NCI-H748 (cell line): ENCODE results near the gene SMG7.

Source experiments
- DNase-seq: peaks from one replicate; lab custom pipeline; 2025; ENCODE audit not compliant: unreplicated experiment; lab: John Stamatoyannopoulos, UW

Gene SMG7

DNA sequence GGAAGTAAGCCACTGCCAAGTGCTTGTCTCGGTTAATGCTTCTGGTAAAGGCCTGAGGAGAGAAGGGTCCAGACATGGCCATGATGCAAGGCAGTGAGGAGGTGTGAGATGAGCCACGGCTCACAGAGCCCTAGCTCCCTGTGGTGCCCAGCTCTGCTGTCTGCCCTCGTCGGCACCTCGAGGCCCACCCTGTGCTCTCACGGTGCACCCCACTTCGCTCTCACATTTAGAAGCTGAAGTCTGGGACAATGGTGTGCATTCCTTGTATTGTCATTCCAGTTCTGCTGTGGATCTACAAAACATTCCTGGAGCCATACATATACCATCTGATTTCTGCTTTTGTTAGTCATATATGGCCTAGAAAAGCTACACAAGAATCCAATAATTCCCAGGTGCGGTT, 114.6 kb downstream of the SMG7 start:
- DNase-seq = no peak

DNA sequence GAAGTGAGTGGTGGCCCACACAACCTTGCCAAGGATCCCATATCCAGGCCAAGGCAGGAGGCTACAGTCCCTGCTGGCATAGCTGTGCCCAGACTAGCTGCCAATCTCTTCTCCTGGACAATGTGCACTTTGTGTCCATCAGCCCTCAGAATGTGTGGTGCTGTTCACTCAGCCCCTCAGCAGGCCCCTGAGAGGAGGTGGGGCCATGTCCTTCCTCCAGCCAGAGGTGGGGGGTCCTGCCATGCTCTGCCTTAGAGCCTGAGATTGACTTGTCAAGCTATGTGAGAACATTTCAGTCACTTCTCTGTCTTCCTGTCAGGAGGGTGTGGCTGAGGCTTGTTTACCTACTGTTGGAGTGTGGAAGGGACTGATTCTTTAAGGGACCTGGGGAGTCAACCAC, 116.5 kb downstream of the SMG7 start:
- peak; percentile 3 for DNase-seq

DNA sequence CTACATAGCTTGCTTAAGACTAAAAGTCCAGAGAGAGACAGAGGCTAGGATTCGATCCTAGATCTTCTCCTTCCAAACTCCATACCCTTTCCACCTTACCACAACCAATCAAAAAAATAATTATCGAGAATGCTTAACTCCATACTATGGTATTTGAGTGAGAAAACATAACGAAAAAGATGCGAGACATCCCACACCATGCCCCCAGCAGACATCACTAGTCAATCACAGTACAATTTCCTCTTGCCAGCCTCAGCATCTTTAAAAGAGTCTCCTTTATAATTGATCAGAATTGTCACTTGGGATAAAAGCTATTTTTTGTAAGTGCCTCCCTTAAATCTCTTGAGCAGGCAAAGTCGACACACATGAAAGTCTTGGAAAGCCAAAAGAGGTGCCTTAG, 117.1 kb downstream of the SMG7 start:
- no peak for DNase-seq

DNA sequence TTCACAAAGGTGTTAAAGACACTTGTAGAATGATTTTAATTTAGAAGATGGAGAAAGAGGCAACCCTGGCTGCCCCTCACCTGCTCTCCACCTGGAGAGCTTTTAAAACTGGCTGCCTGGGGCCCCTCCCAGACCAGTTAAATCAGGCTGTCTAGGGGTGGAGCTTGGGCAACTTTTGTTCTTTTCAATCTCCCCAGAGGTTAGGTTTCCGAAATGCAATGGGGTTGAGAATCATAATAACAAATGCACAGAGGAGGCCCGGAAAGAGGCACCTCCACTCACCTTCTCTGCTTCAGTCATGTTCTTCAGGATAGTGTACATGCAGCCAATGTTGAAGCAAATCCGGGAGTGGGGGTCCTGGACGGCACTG, 117.6 kb downstream of the SMG7 start:
- DNase-seq = no peak

DNA sequence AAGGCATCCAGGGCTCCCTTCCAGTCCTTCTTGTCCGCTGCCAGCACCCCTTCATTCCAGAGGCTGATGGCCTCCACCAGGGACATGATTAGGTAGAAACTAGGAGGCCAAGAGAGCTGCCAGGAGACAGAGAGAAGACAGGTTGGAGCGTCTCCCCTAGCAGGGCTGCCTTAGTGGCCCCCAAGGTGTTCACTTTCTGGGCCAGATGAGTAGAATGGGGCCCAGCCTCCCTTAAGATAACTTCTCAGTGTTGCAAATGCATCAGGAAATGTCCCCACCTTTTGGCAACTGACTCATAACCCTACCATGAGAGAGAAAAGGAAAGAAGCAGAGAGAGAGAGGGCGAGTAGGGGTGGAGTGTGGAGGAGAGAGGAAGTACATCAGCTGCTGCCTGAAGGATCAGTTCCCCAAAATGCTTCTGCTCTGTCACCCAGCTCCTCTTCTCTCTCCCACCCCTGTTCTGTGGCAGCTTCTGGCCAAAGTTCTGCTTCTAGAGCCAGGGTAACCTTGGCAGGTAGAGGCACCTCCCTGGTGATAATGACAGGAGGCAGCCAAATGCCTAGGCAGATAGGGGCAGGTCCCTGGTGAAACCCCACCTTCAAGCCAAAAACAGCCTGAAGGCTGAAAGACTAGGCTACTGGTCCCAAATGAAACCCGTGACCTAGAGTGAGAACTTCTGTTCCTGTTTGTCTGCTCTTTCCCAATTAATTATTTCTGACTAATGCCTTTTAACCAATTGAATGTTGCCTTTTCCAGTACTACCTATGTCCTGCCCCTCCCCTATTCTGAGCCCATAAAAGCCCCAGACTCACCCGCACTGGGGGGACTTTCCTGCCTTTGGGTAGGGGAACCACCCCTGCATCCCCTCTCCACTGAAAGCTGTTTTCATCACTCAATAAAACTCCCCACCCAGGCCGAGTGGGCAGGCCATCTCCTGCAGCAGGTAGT, 118.2 kb downstream of the SMG7 start, which contains the start of gene NCF2:
NCF2 (minus strand) TSS at position 216 of the 948 bp plus-strand sequence; CDS start at position 86, 130 bp downstream.
- no peak for DNase-seq

DNA sequence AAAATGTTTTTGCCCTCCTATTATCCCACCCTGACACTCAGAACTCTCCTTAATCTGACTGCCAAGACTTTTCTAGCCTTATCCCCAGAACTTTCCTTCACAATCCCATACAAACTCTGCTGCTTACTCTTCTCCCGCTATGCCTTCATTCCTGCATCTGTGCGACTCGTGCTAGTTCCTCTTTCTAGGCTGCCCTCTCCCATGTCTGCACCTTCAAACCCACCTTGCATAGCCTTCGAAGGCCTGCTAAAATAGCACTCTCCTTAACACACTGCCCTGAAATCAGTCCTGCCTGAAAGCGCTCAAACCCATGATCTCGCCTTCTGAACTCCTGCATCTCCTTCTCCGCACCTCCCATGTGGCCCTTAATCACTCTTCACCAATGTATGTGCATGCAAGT, 120.4 kb downstream of the SMG7 start:
- DNase-seq = no peak

DNA sequence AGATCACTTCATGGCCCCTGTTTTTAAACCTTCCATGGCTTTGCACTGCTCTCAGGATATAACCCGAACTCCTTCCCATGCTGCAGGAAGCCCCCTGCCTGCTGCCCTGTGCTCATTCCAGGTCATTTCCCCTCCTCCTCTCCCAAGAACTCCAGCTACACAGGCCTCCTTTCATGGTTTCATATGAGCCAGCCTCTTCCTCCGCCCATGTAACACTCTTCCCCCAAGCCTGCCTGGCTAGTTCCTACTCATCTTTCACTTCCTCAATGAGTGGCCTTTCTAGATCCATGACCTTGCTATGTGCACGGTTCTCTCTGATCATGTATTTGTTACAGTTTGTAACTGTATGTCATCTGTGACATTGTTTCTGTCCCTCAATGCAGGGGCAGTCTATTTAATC, 121.1 kb downstream of the SMG7 start:
- no peak for DNase-seq

DNA sequence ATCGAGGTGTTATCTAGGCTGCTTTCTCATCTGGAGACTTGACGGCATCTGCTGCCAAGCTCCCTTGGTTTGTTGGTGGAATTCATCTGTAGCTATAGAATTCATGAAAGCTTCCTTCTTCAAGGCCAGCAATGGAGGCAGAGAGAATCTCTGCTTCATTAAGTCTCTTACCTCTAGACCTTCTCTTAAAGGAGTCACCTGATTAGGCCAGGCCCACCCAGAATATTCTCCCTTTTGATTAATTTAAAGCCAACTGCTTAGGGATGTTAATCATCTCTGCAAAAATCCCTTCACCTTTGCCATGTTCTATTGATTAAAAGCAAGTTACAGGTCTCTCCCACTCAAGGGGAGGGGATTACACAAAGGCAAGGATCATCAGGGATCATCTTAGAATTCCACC, 123.2 kb downstream of the SMG7 start:
- no peak for DNase-seq

DNA sequence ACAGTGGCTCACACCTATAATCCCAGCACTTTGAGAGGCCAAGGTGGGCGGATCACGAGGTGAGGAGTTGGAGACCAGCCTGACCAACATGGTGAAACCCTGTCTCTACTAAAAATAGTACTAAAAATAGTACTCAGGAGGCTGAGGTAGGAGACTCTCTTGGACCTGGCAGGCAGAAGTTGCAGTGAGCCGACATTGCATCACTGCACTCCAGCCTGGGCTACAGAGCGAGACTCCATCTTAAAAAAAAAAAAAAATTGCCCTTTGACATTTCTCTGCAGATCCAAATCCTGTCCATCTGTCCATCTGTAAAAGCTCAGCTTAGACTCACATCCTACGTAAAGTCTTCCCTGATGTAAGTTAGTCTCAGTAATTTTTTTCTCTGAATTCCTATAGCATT, 124.2 kb downstream of the SMG7 start:
- DNase-seq = no peak

DNA sequence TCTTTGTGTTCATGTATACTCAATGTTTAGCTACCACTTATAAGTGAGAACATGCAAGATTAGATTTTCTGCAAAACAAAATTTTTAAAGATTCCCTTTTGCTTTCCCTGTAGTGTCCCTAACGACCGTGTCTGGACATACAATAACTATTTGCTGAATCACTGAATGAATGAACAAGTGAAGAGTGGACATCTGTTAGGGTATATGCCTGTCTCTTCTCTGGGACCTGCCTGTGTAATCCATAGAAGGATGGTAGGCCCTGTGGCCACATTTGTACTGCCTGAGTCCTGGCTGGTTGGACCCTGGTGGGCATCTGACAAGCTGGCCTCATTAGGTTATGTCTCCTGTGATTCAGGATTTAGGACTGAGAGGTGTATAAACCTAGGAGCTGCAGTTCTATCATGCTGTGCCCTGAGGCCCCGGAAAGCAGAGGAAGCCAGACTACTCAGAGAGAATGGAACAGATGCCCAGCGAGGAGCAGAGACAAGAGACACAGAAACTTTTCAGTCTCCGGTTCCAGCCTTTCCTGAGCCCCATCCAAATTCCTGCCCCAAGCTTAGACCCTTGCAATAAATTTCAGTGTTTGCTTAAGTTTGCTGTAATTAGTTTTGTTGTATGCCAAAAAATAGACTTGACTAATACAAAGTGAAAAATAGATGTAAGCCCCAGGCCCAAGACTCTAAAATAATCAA, 125.5 kb downstream of the SMG7 start:
- no peak for DNase-seq

DNA sequence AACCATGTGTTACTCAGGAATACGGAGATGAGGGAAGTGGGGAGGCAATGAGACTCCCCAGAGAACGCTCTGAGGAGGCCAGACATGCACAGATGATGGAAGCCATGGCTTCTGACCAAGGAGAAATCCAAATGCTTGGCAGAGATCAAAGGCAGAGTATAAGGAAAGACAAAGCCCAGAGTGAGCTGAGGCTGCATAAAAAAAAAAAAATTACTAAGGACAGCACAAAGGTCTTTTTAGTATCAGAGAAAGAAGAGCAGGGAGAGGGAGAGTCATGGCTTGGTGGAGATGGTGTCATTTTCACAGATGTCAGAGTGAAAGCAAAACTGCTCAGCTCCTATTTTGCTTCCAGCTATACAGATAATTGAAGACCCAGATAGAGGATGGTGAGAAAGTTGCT, 126.1 kb downstream of the SMG7 start:
- DNase-seq = no peak

DNA sequence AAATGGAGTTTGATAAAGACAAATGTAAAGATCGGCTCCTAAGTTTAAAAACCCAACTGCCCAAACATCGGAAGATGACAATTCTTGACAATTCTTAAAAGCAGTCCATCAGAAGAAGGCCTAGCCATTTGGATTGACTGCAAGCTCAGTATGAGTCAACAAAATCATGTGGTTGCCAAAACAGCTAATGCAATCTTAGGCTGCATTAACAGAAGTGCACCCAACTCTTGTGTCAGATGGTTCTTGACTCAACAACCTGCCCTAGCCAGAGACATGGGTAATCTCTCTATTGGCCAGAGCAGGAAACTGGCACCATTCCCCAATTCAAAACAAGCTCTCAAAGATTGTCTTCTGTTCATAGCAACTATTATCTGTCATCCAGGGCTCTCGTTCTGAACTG, 127.8 kb downstream of the SMG7 start:
- no peak for DNase-seq

DNA sequence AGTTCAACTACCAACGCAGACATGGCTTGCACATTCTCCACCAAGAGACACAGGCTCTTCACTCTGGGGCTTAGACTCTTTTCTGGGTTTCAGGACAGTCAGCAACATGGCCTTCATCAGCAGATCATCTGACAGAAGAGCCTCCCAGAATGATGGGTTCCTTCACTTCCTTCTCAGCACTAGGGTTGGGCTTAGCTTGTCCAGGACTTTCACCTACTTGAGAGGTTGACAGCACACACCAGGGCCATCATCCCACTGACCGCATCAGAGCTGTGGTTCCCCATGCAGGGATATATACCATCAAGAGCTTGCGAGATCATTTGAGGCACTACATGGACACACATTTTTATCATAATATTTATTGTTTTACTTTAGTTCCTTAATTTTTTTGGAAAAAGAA, 128.3 kb downstream of the SMG7 start:
- DNase-seq = no peak

DNA sequence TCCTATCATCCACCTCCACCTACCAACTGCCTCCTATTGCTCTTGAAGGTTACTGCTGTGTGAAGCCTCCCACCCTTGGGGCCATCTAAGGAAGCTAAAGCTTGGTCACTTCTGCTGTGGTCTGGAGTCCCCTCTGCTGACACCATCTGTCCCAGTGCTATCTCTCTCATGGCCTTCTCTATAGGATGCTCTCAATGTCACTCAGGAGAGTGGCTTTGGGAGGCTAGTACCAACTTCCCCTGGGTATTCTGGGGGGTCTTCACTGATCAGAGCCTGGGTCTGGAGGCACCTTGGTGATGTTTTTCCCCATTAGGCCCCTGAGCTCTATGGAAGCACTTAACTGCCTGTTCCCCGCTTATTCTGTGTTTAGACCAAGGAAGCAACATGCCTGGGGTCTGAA, 130.2 kb downstream of the SMG7 start:
- DNase-seq = no peak
